ENCODE data around the gene CCL19.
"Not testable (repeated sequence)": the region's sequence is repeated elsewhere in the genome, so short reads cannot be mapped to it uniquely, and the experiment has no call there.

The CCL19 gene

GRCh38 chr9:34690983-34691935 is at the start of gene CCL19:
Gene CCL19, minus strand, starts transcription at chr9:34691276. Its CDS starts 137 bp downstream, at chr9:34691139.
- DNase-seq (ENCODE audit: low read depth in 1 of 2, low spot score in 1 of 2), result no peak

GRCh38 chr9:34740176-34740575 is 49.1 kb upstream of the CCL19 start:
- DNase-seq (ENCODE audit: low read depth in 1 of 2, low spot score in 1 of 2), result not testable (repeated sequence)

- DNase-seq (ENCODE audit: low read depth in 1 of 2, low spot score in 1 of 2), result no peak
Measured at GRCh38 chr9:34737677-34738260, 46.7 kb upstream of the CCL19 start.

- DNase-seq (ENCODE audit: low read depth in 1 of 2, low spot score in 1 of 2), result no peak
Measured at GRCh38 chr9:34734720-34735119, 43.6 kb upstream of the CCL19 start.

- no peak for DNase-seq (ENCODE audit: low read depth in 1 of 2, low spot score in 1 of 2)
Measured at GRCh38 chr9:34732886-34733285, 41.8 kb upstream of the CCL19 start.

GRCh38 chr9:34732478-34732877 is 41.4 kb upstream of the CCL19 start:
- no peak for DNase-seq (ENCODE audit: low read depth in 1 of 2, low spot score in 1 of 2)

GRCh38 chr9:34723141-34723540 is 32.1 kb upstream of the CCL19 start:
- DNase-seq (ENCODE audit: low read depth in 1 of 2, low spot score in 1 of 2), result no peak

GRCh38 chr9:34719769-34720025 is 28.6 kb upstream of the CCL19 start:
- not testable (repeated sequence) for DNase-seq (ENCODE audit: low read depth in 1 of 2, low spot score in 1 of 2)

- no peak for DNase-seq (ENCODE audit: low read depth in 1 of 2, low spot score in 1 of 2)
Measured at GRCh38 chr9:34719021-34719768, 28.1 kb upstream of the CCL19 start.

GRCh38 chr9:34717996-34718614 is 27.0 kb upstream of the CCL19 start:
- DNase-seq (ENCODE audit: low read depth in 1 of 2, low spot score in 1 of 2), result no peak

- DNase-seq (ENCODE audit: low read depth in 1 of 2, low spot score in 1 of 2), result no peak
Measured at GRCh38 chr9:34716711-34717110, 25.6 kb upstream of the CCL19 start.

GRCh38 chr9:34715639-34716215 is 24.7 kb upstream of the CCL19 start:
- no peak for DNase-seq (ENCODE audit: low read depth in 1 of 2, low spot score in 1 of 2)

GRCh38 chr9:34714007-34714406 is 22.9 kb upstream of the CCL19 start:
- DNase-seq (ENCODE audit: low read depth in 1 of 2, low spot score in 1 of 2), result no peak

GRCh38 chr9:34712140-34712539 is 21.1 kb upstream of the CCL19 start:
- DNase-seq (ENCODE audit: low read depth in 1 of 2, low spot score in 1 of 2), result no peak

GRCh38 chr9:34710023-34710422 is 18.9 kb upstream of the CCL19 start, which contains the start of gene CCL21:
Gene CCL21, minus strand, starts transcription at chr9:34710136. Its CDS starts 70 bp downstream, at chr9:34710066.
- no peak for DNase-seq (ENCODE audit: low read depth in 1 of 2, low spot score in 1 of 2)

GRCh38 chr9:34709196-34709978 is 18.3 kb upstream of the CCL19 start:
- DNase-seq (ENCODE audit: low read depth in 1 of 2, low spot score in 1 of 2), result no peak

- DNase-seq (ENCODE audit: low read depth in 1 of 2, low spot score in 1 of 2), result no peak
Measured at GRCh38 chr9:34707130-34707529, 16.1 kb upstream of the CCL19 start.

GRCh38 chr9:34701769-34702736 is 11.0 kb upstream of the CCL19 start:
- peak; percentile 69 to 71 for DNase-seq (ENCODE audit: low read depth in 1 of 2, low spot score in 1 of 2)

Data from activated T-helper 1 cell treated with anti-CD3 and anti-CD28 coated beads, Interleukin-2, amount 50 U/mL, for 16 hours (primary cell).